ENCODE measurements around the gene MTX1. TPM values are rescaled to one million over a fixed set of nuclear protein-coding genes. Genes with fewer than 3 reads are reported as not detected.

The MTX1 gene
- total and polyA plus RNA-seq, 9 of the 15 experiments (the other 6 are each of a cell fraction or from before 2014, with no cell fraction given), result 29.1 to 98.4 (median 66.9) TPM

GRCh38 chr1:155227261-155228095 is 19.0 kb downstream of the MTX1 start (continued):
- peak; percentile 18; the same call in 1 of the 2 replicates for TF ChIP-seq TFE3 (CRISPR knock-in tag; IDR thresholded peaks at IDR 0.05)
- TF ChIP-seq ZSCAN32 (CRISPR knock-in tag; IDR thresholded peaks at IDR 0.05), result no peak
- no peak for TF ChIP-seq MBD1 (CRISPR knock-in tag; IDR thresholded peaks at IDR 0.05)
- TF ChIP-seq MNT (conservative IDR thresholded peaks at IDR 0.05), result peak; percentile 68 to 72; a peak in 2 of 4 replicates
- peak in 2 of 3 experiments; percentile 21 to 75 for TF ChIP-seq YY1 (IDR thresholded peaks at IDR 0.05; ENCODE audit: borderline replicate concordance in 1 of 3, control insufficient read depth in 1 of 3, extremely low read depth in 1 of 3, insufficient read depth in 3 of 3, insufficient read length in 1 of 3, insufficient replicate concordance in 2 of 3, low read depth in 1 of 3, low read length in 2 of 3)
- peak; percentile 77 for TF ChIP-seq NFRKB (IDR thresholded peaks at IDR 0.05; ENCODE audit: low read depth)
- no peak for TF ChIP-seq RFX5 (IDR thresholded peaks at IDR 0.05; ENCODE audit: low read depth, low read length)
- TF ChIP-seq ETS1 (conservative IDR thresholded peaks at IDR 0.05; ENCODE audit: control insufficient read depth, low read depth, low read length), result 0 out of 2 replicates have a peak, but pooled peaks have one; percentile 70
- TF ChIP-seq POLR2B (IDR thresholded peaks at IDR 0.05; ENCODE audit: low read depth, partially characterized antibody), result peak; percentile 60
- TF ChIP-seq ZBTB49 (CRISPR knock-in tag; IDR thresholded peaks at IDR 0.05; ENCODE audit: borderline replicate concordance), result no peak
- no peak for TF ChIP-seq RBBP5 (IDR thresholded peaks at IDR 0.05; ENCODE audit: borderline replicate concordance, insufficient read depth, low read length, poor library complexity, severe bottlenecking)
- peak; percentile 98 for TF ChIP-seq RB1 (IDR thresholded peaks at IDR 0.05; ENCODE audit: low read depth)

All from K562 (cell line).